Limb (tissue), 2 donors: Measurements from ENCODE around the gene FAR2.
"Not testable (repeated sequence)": the region's sequence is repeated elsewhere in the genome, so short reads cannot be mapped to it uniquely, and the experiment has no call there.

Source experiments
- DNase-seq, 2 donors: peaks; one replicate each; pipeline ENCODE4 v3.0.0-alpha.2; 2016; ENCODE audit errors: extremely low spot score in 2 of 2

FAR2 gene

DNA sequence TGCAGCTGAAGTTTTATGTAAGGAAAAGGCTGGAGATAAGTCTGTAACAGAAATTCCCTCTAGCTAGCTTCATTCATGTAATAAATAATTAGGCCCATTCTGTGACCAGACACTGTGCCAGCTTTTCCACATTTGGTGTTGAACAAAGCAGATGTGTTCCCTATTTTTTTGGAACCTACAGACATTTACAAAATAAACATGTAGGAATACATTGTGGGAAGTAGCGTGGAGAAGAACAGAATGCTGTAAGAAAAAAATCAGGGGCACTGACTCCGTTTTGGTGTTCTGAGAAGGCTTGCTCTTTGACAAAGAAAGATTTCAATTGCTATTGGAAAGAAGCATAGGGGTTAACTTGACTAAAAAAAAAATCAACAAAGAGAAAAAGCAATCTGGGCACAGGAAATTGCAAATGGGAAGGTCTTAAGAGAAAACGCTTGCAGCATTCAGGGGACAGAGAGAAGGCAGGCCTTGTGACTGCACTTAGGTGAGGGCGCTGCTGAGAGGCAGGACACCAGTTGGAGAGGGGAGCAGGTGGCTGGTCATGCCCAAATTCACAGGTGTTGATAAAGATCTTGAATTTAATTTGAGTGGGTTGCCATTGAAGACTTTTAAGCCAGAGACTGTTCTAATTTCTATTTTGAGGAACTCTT is 4.0 kb downstream of the FAR2 start:
- no peak for DNase-seq

DNA sequence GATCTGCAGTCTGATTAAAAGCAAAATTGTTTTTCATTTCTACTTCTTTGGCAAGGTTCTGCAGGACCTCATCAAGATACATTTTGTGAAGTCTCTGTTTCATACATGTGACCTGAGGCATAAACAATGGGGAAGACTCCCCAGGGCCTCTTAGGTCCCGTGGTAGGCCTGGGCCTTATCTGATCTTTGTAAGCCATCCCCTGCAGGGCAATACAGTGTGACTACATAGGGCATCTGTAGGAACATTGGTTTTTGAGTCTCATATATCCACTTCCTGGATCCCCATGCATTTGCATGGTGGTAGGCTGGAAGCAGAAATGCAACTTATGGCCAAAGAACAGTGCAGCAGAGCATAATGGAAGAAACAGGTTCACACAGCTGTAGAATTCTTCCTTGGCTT is 6.0 kb downstream of the FAR2 start:
- no peak for DNase-seq

DNA sequence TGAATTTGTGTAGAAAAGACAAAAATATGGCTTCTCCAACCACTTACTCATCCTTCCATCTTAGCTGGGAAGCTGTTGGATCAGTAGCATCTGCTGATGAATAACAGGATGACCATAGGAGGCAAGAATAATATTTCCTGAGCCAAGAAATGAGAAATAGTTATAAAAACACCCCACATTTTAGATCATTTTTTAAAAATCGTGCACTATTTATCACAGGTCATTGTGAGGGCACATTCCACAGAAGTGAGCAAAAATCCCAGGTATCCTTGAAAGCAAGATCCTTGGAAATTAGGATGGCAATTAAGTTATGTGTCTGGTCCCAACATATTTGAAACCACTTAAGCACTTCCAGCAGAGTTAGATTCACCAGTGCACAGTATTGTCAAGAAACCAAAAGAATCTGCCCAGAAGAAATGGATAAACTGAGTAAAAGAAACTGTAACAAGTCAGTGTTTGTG is 8.4 kb downstream of the FAR2 start:
- no peak for DNase-seq

DNA sequence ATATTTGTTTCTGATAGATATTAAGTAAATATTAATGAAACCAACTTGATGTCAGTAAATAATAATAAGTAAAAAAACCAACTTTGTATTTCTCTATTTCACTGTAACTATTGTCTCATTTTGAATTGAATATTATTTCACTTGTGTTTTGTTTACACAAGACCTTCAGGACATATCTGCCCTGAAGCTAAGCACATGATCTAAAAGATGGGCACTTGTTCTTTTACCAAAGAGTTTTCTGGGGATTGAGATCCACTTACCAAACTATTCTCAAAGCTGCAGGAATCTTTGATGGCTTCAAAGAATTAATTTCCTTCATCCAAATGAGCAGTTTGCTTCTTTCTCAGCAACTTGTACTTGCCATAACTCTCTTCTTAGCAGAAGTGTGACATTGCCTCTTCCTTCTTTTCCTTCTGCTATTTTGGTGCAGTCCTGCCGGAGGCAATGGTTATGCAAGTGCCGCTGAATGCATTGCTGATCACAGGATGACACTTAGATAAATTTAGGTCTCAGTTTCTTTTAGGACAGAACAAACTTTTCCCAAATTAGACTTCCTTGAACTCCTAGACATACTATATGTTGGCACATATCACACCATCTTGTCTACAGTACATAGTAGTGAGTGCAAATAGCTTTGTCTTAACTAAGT is 9.2 kb downstream of the FAR2 start:
- no peak for DNase-seq

DNA sequence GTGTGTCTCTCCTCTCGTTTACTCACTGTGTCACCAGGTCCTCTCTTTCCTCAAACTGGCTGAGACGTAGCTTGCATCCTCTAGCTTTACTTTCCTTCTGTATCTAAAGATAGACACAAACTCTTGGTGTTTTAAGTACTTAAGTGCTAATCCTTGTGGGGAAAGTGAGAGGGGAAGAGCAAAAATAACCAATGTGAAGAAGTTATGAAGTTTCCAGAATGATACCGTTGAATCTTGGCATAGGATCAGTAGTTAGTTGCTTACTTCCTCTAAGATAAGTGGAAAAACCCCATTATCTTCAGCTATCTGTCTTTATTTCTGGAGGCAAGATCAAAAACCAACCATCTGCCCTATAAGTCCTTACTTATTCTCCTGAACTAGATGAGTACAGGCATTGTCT is 10.6 kb downstream of the FAR2 start:
- no peak for DNase-seq

DNA sequence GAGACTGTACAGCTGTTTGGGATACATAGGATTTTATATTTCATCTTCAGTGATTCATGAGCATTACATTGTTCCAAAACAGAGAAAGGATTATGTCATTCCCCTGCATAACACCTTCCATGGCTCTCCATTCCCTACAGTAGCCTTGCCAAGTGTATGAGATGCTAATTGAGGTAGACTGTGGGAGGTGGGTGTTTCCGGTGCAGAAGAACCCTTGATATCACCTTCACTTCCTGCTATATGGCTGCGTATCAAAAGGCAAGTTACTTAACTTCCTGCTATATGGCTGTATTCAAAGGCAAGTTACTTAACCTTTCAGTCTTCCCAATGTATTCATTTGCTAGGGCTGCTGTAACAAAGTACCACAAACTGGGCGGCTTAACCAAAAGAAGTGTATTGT is 11.2 kb downstream of the FAR2 start:
- DNase-seq: no peak

DNA sequence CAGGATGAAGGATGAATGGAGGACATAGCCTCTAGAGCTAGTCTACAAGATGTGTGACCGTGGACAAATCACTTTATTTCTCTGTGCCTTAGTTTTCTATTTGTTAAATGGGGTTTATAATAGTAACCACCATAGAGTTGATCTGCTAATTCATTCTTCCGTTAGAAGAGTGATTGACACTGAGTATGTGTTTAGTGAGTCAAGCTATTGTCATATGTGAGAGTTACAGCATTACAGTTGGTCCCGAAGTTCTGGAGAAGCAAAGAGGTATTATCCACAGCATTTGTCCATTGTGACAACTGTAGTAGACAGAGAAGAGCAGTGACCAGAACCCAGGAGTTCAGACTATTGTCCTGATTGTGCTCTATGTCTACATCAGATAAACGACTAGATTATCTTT is 14.1 kb downstream of the FAR2 start:
- DNase-seq: no peak

DNA sequence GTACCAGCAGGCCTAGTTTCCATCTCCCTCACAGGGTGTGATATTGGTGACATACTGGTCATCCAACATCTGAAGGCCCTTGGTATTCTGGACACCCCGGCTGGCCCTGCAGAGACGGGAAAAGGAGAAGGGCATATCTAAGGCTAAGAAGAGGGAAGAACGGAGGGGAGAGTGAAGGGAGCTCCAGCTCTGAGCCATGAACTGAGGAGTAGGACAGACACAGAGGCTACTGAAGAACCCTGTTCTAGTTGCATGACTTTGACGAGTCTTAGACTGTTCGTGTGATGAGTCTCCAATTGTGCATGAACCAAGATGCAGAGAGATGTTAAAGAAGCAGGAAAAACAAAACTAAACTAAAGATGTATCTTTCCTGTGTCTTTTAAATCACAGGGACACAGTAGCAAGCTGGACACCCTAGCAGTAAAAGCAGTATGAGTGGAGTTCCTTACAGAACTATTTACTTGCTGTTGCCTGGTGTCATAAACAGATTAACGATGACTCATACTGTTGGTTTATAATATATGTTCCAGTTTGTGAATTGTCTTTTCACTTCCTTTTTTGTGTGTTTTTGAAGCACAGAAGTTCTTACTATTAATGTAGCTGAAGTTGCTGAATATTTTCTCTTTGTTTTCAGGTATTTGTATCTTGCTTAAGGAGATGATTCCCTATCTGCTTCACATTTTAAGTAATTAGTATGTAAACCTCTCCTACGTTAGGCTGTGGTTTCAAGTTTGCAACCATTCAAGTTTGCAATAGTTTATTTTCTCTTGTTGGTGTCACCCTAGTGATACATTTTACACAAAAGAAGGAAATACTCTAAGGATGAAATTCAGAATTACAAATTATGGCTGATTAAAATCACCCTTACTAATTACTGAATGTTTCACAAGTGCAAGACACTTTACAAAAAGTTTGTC is 15.7 kb downstream of the FAR2 start:
- no peak for DNase-seq

DNA sequence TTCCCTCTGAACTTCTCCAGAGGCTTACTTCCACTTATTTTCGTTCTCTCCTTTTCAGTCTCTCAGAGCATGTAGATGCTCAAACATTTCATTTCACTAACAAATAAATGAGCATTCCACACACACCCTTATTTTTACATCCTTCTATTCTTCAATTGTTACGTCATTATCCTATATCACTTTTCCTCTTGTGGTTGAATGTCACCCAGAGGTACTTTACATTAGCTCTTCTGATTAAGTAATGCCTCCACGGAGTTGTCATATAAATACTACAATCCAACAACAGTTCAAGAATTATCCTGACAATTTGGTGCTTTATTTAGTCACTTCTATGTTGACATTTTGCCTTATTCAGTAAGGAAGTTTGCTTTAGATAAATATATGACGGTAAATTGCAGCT is 18.4 kb downstream of the FAR2 start:
- no peak for DNase-seq

DNA sequence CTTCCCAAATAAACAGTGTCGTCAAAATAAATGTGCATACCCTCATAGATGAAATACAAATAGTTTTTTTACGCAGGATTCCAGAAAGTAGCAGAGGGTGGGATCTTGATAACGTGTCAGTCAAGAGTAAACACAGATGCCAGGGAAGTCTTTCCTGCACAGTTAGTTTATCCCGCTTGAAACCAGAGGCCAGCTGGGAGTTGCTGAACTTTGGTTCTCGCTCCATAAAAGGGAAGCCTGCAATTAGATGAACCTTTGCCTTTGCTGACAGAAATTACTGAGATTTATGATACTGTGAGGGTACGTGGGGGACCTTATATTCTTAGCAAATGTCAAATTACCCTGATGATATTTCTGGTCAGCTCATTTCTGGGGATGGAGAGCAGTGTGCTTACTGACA is 18.9 kb downstream of the FAR2 start:
- DNase-seq: no peak

DNA sequence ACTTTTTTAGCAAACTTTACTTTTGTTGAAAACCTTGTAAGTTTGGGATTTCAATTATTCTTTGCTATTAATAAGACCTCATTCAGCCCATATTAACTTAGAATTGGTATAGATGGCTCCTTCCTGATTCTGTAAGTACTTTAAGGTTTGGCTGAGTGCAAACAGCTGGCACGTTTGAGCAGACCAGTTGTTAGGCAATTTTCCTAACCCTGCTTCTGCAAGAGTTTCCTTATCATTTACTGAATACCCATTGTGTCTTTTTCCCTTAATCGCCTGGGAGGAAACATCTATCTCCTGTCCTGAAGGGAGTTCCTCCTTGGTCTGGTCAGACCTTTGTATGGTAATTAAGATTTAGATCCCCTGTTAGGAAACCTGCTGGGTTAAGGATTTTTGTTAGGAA is 20.9 kb downstream of the FAR2 start:
- not testable (repeated sequence) for DNase-seq

DNA sequence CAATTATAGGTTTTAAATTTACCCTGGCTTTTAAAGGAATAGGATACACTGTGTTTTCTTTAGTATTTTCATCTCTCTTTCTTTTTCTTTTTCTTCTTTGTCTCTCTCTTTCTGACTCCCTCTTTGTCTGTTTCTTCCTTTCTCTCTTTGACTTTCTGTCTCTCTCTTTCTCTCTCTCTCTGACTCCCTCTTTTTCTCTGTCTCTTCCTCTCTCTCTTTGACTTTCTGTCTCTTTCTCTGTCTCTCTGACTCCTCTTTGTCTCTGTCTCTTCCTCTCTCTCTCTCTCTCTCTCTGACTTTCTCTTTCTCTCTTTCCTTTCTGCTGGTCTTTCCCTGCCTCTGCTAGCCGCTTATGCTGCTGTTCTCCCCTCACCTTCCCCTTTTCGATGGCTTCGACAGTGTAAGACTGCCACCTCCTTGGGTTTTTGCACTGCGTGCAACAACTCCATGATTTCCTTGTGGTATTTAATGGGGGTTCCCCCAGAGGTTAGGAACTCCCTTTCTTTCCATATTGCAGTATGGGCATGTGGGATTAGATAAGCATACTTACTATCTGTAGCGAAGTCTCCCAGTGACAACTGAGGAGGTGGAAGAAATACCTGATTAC is 21.5 kb downstream of the FAR2 start:
- not testable (repeated sequence) for DNase-seq

DNA sequence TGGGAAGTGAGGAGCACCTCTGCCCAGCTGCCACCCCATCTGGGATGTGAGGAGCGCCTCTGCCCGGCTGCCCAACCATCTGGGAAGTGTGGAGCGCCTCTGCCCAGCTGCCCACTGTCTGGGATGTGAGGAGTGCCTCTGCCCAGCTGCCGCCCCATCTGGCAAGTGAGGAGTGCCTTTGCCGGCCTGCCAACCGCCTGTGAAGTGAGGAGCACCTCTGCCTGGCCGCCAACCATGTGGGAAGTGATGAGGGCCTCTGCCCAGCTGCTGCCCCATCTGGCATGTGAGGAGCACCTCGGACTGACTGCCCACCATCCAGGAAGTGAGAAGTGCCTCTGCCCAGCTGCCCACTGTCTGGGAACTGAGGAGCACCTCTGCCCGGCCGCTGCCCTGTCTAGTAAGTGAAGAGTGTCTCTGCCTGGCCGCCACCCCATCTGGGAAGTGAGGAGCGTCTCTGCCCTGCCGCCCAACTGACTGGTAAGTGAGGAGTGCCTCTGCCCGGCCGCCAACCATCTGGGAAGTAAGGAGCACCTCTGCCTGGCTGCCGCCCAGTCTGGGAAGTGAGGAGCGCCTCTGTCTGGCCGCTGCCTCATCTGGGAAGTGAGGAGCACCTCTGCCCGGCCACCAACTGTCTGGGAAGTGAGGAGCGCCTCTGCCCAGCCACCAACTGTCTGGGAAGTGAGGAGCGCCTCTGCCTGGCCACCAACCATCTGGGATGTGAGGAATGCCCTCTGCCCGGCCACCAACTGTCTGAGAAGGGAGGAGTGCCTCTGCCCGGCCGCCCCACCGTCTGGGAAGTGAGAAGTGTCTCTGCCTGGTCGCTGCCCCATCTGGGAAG is 22.6 kb downstream of the FAR2 start:
- no peak for DNase-seq

DNA sequence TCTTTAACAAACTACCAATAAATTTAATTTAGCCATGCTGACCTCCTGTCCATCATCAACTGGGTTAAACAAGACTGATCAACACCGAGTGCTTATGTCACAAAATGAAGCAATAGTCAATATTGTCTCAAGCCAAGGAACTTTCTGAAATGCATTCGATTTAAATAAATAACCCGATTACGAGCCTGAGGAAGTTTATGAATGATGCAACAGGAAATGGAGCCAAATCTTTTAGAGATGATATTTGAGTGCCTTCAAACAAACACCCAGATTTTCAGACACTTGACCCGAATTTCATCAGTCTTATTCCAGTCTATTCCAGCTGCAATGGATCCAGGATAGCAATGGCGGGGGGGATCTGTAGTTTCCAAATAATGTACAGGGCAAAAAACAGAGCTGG is 27.9 kb downstream of the FAR2 start:
- no peak for DNase-seq

DNA sequence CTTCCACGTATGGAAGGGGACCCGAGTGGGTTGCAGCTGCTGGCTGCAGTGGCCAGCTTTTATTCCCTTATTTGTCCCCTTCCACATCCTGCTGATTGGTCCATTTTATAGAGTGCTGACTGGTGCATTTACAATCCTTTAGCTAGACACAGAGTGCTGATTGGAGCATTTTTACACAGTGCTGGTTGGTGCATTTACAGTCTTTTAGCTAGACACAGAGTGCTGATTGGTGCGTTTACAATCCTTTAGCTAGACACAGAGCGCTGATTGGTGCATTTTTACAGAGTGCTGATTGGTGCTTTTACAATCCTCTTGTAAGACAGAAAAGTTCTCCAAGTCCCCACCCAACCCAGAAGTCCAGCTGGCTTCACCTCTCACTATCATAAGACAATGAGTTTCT is 33.2 kb downstream of the FAR2 start:
- not testable (repeated sequence) for DNase-seq

DNA sequence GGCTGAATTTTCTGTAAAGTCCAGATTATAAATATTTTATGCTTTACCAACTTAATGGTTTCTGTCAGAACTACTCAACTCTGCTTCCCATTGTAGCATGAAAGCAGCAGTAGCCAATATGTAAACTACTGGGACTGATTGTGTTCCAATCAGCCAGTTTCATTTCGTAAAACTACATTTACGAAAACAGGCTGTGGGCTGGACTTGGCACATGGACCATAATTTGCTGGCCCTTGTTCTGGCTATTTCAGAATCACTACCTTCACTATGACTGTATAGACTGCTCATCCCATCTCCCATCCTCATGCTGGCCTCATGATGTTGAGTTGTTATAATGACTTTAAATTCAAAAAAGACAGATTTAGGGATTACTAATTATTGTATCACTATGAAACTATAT is 38.7 kb downstream of the FAR2 start:
- DNase-seq: no peak

DNA sequence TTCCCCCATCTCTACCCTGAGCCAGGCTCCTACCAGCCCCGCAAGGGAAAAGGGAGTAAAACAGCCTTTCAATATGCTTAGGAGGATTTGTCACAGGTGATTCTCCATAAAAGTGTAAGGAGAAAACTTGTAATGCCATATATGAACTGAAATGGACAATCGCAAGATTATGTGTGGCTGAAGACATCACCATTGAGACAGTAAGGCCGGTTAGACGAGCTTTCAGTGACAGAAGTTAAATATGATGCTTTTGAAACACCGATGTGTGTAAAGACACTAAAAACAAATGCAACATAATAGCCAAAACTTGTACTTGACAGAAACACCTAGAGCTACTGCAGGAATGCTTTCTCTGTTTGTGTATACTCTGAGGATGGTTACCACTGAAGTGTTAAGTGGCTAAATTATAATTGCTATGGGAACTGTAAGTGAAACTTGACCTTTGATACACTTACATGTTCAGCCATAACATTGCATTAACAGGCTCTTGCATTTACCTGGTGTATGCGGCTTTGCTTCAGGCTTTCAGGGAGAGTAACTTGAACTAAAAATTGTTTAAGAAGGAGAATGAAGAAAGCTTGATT is 42.3 kb downstream of the FAR2 start:
- no peak for DNase-seq

DNA sequence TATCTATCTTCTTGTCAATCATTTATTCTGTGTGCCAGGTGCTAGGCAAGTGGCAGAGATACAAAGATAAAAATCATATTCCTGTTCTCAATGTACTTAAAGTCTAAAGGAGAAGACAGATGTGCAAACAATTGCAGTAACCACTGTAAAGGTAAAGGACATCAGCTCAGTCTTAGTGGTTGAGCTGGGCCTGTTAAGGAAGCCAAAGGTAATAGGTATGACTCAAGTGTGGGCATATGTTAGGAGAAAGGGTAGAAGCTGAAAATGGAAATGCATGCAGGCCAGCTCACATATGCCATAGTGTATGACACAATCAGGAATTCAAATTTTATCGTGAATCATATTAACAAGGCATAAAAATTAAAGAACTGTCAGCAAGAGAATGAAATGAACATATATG is 49.8 kb downstream of the FAR2 start:
- DNase-seq: no peak

DNA sequence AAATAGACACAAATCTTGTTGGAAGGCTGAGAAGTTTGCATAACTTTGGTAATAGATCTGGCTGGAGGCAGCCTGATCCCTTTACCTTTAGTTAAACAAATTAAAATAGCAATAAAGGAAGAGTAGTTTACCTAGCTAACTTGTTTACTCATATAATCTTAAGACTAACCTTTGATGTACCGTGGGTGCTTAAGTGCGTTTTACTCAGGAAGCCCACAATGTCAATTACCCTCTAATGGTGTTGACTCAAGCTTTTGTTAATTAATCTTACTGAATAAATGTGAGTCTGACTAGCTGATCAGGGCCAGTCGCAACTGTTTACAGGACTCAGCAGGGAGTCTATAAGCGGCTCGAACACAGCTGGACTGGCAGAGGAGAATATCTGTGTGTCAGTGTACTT is 51.5 kb downstream of the FAR2 start:
- DNase-seq: no peak

DNA sequence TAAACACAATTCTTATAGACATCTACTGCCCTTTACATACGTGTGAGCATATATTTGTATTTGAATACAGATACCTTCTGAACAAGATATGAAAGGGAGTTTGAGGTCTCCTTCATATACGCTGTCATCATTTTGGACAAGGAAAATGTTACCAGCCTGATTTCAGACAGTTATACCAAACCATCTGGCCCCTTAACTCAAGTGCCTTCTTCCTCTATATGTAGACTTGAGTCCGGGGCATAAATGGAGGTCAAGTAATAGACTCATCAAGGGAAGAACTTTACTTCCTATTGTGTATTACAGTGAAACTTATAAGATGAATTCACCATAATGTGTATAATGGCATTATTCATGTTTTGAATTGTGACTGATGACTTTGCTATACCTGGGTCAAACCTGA is 52.2 kb downstream of the FAR2 start:
- no peak for DNase-seq

DNA sequence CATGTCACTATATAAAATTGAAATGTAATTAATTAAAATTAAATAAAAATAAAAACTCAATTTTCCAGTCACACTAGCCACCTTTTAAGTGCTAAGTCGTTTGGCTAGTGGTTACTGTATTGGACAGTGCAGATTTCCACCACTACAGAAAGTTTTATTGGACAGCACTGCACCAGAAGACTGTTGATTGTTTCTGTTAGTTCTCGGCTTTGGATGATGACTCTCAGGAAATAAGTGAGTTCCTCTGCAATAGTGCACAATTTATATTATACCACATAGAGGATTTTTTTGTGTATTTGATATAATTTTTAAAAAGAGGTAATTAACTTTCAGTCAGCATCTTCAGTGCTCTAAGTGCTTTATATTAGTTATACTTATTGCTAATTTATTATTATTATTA is 52.7 kb downstream of the FAR2 start:
- DNase-seq: no peak
